GM19099 (cell line): ENCODE measurements around the gene TRAPPC13.

Experiments
- POLR2A ChIP-seq: IDR thresholded peaks from 3 replicates; pipeline ENCODE4 v1.6.1; 2011; ENCODE audit warnings: low read depth; ENCODE audit not compliant: insufficient read length; ENCODE audit errors: extremely low read depth

The TRAPPC13 gene

DNA sequence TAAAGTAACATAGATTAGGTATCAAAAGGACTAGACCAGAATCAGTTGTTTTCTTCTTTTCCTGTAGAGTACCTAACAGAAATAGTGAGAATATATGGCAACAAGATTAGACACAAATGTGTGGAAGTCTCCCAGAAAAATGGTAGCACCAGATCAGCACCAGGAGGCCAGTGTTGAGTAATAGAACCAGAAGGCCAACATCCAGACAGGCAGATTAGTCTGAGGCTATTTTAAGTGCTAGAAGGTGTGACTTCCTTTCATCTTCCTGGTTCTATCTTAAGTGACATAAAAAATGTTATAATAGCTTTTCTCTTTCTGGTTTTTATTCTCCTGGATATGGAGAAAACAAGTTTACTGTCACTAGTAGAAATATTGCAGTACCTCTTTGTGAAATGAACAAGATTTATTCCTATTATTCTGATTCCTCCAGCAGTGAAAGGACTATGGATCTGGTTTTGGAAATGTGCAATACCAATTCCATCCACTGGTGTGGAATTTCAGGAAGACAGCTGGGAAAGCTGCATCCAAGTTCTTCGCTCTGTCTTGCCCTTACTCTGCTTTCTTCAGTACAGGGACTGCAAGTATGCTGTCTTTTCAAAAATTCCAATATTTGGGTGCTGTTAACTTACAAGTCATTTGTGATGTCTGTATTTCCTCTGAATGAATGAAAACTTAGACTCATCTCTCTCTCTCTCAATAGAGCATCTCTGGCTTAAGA is 39.1 kb downstream of the TRAPPC13 start:
- no peak for TF ChIP-seq POLR2A

DNA sequence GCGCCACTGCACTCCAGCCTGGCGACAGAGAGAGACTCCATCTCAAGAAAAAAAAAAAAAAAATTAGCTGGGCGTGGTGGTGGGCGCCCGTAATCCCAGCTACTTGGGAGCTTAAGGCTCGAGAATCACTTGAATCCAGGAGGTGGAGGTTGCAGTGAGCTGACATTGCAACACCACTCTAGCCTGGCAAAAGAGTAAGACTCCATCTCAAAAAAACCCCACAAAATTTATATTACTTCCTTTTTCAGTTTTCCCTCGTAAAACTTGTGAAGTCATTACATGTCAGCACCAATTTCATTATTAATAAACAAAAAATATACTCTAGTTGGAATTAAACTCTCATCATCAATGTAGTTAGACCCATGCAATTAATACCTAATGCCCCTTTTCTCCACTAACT is 43.9 kb downstream of the TRAPPC13 start:
- no peak for TF ChIP-seq POLR2A

DNA sequence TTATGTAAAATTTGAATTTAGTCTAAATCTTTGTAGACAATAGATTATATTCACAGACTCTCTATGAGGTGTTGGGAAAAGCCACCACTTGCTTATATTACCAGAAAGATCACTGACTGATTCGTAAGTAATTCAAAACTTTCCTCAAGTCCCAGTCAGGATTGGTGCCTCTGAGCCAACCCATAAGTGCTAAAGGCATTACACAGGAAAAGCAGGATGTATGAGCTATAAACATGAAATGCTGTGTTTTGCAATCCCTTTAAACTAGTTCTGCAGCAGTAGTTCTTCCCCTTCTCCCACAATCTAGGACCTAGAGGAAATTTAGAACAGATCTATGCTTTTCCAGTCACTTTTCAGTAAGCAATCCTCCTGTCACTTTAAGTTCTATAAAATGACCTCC is 48.0 kb downstream of the TRAPPC13 start:
- no peak for TF ChIP-seq POLR2A

DNA sequence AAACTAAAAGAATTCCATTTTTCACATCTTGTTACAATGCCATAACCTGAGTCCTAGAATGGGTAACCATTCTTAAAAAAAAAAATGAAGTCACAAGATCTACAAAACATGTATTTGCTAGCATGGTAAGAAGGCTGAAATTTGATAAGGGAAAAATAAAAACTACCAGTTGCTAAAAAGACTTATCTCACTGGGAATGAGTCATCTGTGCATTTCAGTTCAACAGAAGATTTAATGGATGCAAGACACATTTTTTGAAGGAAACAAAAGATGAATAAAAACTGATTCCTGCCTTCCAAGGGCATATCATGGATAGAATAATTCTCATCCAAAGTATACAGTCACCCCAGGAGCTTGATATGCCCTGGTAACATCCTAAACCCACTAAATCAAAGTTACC is 49.9 kb downstream of the TRAPPC13 start:
- TF ChIP-seq POLR2A = no peak

DNA sequence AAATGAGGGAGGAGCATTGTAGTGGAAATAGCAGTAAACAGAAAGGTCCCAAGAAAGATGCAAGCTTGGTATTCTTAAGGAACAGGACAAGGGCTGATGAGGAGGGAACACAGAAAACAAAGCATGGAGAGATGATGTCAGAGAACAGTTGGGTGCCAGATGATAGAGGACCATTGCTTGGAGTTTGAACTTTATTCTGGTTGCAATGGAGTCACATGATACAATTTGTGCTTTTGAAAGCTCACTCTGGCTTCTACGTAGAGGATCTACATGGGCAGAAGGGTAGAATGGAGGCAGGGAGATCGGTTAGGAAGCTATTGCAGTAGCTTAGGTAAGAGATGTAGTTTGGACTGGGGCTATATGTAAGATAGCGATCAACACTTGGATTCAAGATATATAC is 57.3 kb downstream of the TRAPPC13 start:
- no peak for TF ChIP-seq POLR2A

DNA sequence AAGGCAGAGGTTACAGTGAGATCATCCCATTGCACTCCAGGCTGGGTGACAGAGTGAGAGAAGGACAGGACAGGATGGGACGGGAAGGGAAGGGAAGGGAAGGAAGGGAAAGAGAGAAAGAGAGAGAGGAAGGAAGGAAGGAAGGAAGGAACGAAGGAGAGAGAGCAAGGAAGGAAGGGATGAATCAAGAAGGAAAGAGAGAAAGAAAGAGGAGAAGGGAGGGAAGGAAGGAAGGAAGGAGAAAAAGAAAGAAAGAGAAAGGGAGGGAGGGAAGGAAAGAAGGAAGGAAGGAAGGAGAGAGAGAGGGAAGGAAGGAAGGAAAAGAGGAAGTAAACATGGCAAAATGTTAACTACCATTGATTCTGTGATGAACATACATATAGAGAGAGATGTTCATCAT is 68.3 kb downstream of the TRAPPC13 start:
- no peak for TF ChIP-seq POLR2A

DNA sequence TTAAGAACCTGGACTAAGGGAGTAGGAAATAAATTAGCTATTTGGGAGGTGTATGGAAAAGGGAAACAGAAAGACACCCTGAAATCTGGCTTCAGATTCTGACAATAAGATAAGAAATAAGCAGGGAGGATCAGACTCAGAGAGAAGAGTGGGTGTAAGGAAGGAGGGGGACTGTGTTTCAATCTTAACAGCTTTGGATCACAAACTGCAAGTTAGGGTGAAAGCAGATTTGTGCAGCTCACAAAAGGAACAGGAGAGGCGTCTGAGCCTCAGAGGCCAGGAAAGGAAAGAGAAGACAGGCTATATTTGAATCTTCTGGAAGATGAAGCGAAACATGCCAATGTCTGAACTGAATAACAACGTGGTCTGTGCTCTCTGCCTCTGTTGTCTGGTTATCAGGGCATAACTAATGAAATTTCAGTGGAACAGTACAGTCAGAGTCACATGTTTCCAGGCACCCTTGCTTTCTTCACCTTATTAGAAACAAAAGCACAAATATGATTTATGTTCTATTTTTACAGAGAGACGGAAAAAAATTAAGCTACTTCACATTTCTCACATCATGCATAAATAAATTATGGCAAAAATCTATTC is 70.4 kb downstream of the TRAPPC13 start:
- no peak for TF ChIP-seq POLR2A

DNA sequence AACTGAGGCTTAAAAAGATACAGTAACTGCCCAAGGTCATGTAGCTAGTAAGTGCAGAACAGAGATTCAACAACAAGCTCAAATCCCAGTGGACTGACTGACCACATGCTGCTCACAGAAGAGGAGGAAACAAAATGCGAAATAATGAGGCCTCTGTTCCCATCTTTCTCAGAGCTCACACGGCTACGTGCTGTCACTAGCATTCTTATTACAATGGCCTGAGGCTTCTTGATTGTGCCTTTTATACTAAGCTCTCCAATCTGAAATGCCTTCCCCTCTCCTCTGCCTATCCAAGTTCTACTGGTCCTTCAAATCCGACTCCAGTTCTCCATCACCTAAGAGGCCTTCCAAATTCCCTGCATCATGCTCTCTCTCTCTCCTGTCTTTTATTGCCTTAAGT is 71.1 kb downstream of the TRAPPC13 start:
- TF ChIP-seq POLR2A = no peak

DNA sequence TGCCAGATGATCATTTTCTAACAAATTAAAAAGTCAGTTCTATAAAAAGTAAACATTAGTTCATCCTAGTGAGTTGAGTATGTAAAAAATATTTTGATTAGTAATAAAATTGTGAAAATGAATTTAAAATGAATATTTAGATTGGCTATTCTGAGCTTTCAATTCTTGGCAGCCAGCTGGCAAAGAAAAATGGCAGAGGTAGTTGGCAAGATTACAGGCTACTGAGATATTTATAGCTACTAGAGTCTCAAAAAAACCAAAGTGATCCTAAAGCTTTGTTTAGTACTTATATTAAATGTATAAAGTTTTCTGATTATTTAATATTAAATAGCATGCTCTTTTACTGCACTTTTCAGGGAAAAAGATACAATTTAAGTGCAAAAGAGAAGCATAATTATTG is 72.1 kb downstream of the TRAPPC13 start:
- no peak for TF ChIP-seq POLR2A

DNA sequence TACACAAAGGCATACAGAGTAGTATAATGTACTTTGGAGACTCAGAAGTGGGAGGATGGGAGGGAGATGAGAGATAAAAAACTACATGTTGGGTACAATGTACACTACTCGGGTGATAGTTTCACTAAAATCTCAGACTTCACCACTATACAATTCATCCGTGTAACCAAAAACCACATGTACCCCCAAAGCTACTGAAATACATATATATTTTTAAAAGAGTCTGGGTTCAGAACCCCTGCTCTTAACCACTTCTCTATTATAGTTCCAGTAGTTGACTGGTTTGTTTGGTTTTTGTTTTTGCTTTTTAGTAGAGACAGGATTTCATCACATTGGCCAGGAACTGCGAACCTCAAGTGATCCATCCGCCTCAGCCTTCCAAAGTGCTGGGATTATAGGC is 74.5 kb downstream of the TRAPPC13 start:
- TF ChIP-seq POLR2A = no peak

DNA sequence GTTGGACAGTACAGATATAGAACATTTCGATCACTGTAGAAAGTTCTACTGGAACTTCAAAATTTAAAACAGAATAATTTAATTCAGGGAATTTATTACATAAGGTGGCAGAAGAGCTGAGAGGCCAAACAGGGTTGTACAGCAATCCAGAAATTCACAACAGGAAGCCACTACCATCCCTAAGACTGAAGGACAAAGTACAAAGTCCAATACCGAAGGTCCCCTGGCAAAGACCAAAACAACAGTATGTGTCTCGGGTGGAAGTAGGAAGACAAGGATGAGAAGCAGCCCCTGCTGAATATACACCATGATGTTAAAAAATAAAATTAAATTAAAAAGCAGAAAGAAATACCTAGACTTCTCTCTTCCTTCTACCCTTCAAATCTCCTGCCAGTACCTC is 77.2 kb downstream of the TRAPPC13 start:
- TF ChIP-seq POLR2A = no peak

DNA sequence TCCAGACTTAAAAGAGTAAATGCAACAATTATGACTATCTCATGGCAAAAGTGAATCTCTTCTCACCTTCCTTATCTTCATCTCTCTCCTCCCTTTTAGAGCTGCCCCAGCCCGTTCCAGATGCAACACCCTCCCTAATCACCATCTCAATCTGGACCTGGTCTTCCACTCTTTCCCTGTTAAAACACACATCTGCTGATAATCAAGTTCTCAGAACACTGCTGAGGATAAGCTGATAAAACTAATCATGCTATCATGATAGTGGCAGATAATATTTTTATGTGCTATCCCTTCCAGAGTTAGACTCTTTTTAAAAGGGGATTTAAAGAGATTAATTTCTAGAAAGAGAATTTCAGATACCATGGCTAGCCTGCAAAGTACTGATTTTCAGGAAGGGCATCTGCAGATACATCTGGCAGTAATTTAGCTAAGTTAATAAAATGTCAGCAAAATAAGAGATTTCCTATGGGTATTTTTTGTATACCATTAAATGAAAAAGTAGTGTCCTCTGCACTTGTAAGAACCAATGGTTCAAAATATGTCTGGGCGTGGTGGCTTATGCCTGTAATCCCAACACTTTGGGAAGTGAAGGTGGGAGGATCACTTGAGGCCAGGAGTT is 79.9 kb downstream of the TRAPPC13 start:
- TF ChIP-seq POLR2A = no peak

DNA sequence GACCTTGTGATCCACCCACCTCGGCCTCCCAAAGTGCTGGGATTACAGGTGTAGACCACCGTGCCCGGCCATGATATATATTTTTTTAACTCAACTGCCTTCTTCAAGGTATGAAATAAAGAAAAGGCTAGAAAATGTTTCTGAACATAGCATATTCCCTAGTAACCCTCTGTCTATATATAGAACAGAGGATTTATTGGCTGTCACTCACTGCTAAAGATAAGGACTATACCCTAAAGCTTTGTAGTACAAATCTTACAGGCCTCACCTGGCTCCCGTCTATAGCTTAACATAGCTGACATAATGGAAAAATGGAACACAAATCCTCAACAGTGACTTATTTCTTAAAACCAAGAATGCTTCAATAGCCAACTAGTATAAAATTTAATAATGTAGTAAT is 82.8 kb downstream of the TRAPPC13 start:
- TF ChIP-seq POLR2A = no peak

DNA sequence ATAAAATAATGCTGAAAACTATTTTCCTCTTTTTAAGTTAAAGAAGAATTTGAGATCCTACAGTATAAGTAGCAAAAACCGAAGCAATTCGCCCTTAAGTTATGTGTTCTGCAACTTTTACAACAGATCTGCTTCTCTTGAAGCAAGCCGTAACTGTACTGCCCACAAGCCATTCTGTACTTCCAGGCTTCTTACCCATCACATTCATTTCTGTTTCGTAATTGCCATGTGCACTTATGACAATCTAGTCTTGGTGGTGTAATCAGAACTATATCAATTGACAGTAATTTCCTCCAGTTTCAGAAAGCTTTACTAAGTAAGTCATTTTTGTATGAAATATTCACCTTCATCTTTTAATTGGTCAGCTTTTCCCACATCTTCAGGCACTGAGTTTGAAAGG is 83.3 kb downstream of the TRAPPC13 start:
- no peak for TF ChIP-seq POLR2A
